Spleen (tissue), 11 donors: ENCODE measurements around the gene ELMO3. TPM values are rescaled to one million over a fixed set of nuclear protein-coding genes. Genes with fewer than 3 reads are reported as not detected.

ENCODE experiments used
- DNase-seq: peaks from one replicate; pipeline ENCODE4 v3.0.0-alpha.2; 2020
- H3K27ac ChIP-seq, 8 donors: fragments of 200-600 bp; sonication (generic) in 7 of 8; 1 replicate in 4 of 8; 2 replicates in 4 of 8; pipeline versions ENCODE4 v1.5.0 to v1.8.0; 2016 to 2021; ENCODE audit warnings: inconsistent platforms in 4 of 8, mild to moderate bottlenecking in 4 of 8, moderate library complexity in 1 of 8
- H3K27me3 ChIP-seq, 7 donors: fragments of 200-600 bp; sonication (generic) in 6 of 7; replicated peaks in 1 of 7; 1 replicate in 4 of 7; 2 replicates in 3 of 7; pipeline versions ENCODE4 v1.5.0 to v1.8.0; 2016 to 2021; ENCODE audit warnings: inconsistent platforms in 3 of 7, mild to moderate bottlenecking in 1 of 7
- H3K36me3 ChIP-seq, 6 donors: fragments of 200-600 bp; sonication (generic) in 5 of 6; 1 replicate in 4 of 6; 2 replicates in 2 of 6; pipeline versions ENCODE4 v1.5.0 to v1.8.0; 2016 to 2021; ENCODE audit warnings: inconsistent platforms in 2 of 6
- H3K4me1 ChIP-seq, 6 donors: fragments of 200-600 bp; sonication (generic) in 5 of 6; 1 replicate in 3 of 6; 2 replicates in 3 of 6; pipeline versions ENCODE4 v1.5.0 to v1.8.0; 2016 to 2021; ENCODE audit warnings: inconsistent platforms in 3 of 6
- H3K4me3 ChIP-seq, 8 donors: fragments of 200-600 bp; sonication (generic) in 7 of 8; 1 replicate in 4 of 8; 2 replicates in 4 of 8; pipeline versions ENCODE4 v1.5.0 to v1.8.0; 2016 to 2021; ENCODE audit warnings: inconsistent platforms in 4 of 8, mild to moderate bottlenecking in 4 of 8, moderate library complexity in 2 of 8
- H3K9me3 ChIP-seq, 8 donors: fragments of 200-600 bp; sonication (generic) in 7 of 8; 1 replicate in 4 of 8; 2 replicates in 4 of 8; pipeline versions ENCODE4 v1.5.0 to v1.8.0; 2016 to 2021; ENCODE audit warnings: inconsistent platforms in 4 of 8
- CTCF ChIP-seq, 11 experiments: fragments of 200-600 bp in 7 of 11; fragments of 450-650 bp in 4 of 11; sonication (generic) in 4 of 11; IDR thresholded peaks in 8 of 11; conservative IDR thresholded peaks in 3 of 11; 1 replicate in 7 of 11; 2 replicates in 4 of 11; pipeline versions ENCODE4 v1.4.0 to v1.8.0; 2016 to 2021; ENCODE audit warnings: antibody characterized with exemption in 11 of 11, inconsistent platforms in 4 of 11, mild to moderate bottlenecking in 1 of 11
- POLR2A ChIP-seq, 3 donors: fragments of 450-650 bp; IDR thresholded peaks; one replicate each; pipeline ENCODE4 v1.5.1; 2017; ENCODE audit warnings: antibody characterized with exemption in 3 of 3, mild to moderate bottlenecking in 1 of 3
- POLR2AphosphoS5 ChIP-seq, 3 donors: sonication (generic); formaldehyde crosslinking; IDR thresholded peaks; one replicate each; pipeline ENCODE4 v1.5.1; 2017; ENCODE audit warnings: antibody characterized with exemption in 3 of 3
- WGBS, 5 donors: extraction: QIAGEN DNeasy Blood & Tissue Kit in 3 of 5; methylation state at CpG; one replicate each; pipeline versions ENCODE4 v1.1.5 to v1.1.7; 2013 to 2018; 5-methylcytosine and 5-hydroxymethylcytosine counted together
- intact Hi-C: fragments of 100-400 bp; cut with DNase I; formaldehyde crosslinking; loops from one replicate; pipeline ENCODE4 v1.15.0; 2023; ENCODE audit warnings: low total_unique reads
- polyA plus RNA-seq, 3 donors: library from polyadenylated mRNA; stranded (reverse); fragments of 200-250 nt; gene quantifications; one replicate each; pipeline ENCODE4 v1.2.1, GENCODE V29; 2013
- total RNA-seq, 7 donors: library from RNA; depleted of rRNA in 3 of 7; stranded (reverse); fragments of >200 nt in 3 of 7; fragmentation: NEBNext Ultra II Directional in 4 of 7; extraction: Animal tissue kit (Norgen Biotek cat#: 25700) in 4 of 7; gene quantifications; one replicate each; pipeline versions ENCODE4 v1.1.0 to v1.2.1, GENCODE V29; 2016 to 2021
- donor health status: healthy with polysubstance abuse.
- donor health status: DM: no; HTN: no; CAD: no; lungs with moderate emphysema.
- donor health status: DM: no; HTN: no; CAD: no.
- donor health status: Bipolar disorder and iron deficiency.
- donor health status: healthy.
- donor health status: DM: no; HTN: no; CAD: no.
- donor health status: DM: yes; HTN: yes; CAD: no.

The ELMO3 gene
- total and polyA plus RNA-seq, 10 donors = 2.8 to 8.7 (median 4.0) TPM

- TF ChIP-seq POLR2AphosphoS5 (IDR thresholded peaks at IDR 0.05) (no peak), CTCF (IDR thresholded peaks at IDR 0.05 in 8 of 11, conservative IDR thresholded peaks at IDR 0.05 in 3 of 11) (no peak), POLR2A (IDR thresholded peaks at IDR 0.05) (no peak)
- Histone ChIP-seq H3K4me3 (peak overlapping the region in 7 of 8 donors; percentile 36 to 71 (median 43)), H3K9me3 (no peaks in the 10 kb centered on the region), H3K27me3 (peaks cover 0 to 95% (median 23%) of the 10 kb centered on the region in 7 donors), H3K36me3 (no peaks in the 10 kb centered on the region), H3K27ac (peak overlapping the region in 7 of 8 donors; percentile 36 to 88 (median 82)), H3K4me1 (peaks cover 22 to 70% (median 53%) of the 10 kb centered on the region in 6 donors)
- intact Hi-C loops = no loop called here
- no peak for DNase-seq
- 30 to 52% (median 36%) methylated on average over 20 to 31 of the region's 31 CpGs for WGBS, 5 donors
Measured at GRCh38 chr16:67174706-67175231, 24.2 kb upstream of the ELMO3 start.

- DNase-seq = no peak
- H3K9me3 ChIP-seq = no peaks in the 10 kb centered on the region
- WGBS, 5 donors = 91 to 95% (median 94%) methylated on average over 4 to 12 of the region's 12 CpGs
- no peak overlapping the region for H3K27ac ChIP-seq
- no peak for TF ChIP-seq CTCF (IDR thresholded peaks at IDR 0.05 in 8 of 11, conservative IDR thresholded peaks at IDR 0.05 in 3 of 11)
- TF ChIP-seq POLR2AphosphoS5 (IDR thresholded peaks at IDR 0.05) = no peak
- no peak for TF ChIP-seq POLR2A (IDR thresholded peaks at IDR 0.05)
- H3K4me3 ChIP-seq = no peak overlapping the region
- H3K36me3 ChIP-seq = no peaks in the 10 kb centered on the region
- intact Hi-C loops = no loop called here
- peaks cover 0 to 76% (median 11%) of the 10 kb centered on the region in 7 donors for H3K27me3 ChIP-seq
- peaks cover 19 to 51% (median 39%) of the 10 kb centered on the region in 6 donors for H3K4me1 ChIP-seq
Measured at GRCh38 chr16:67176662-67177061, 22.3 kb upstream of the ELMO3 start.

- Histone ChIP-seq H3K4me1 (peaks cover 23 to 53% (median 41%) of the 10 kb centered on the region in 6 donors), H3K9me3 (no peaks in the 10 kb centered on the region), H3K27ac (peak overlapping the region in 4 of 8 donors; percentile 4 to 54 (median 30)), H3K36me3 (no peaks in the 10 kb centered on the region), H3K4me3 (peak overlapping the region; percentile 23 to 70 (median 36)), H3K27me3 (peaks cover 0 to 62% (median 11%) of the 10 kb centered on the region in 7 donors)
- peak; percentile 89 for DNase-seq
- 5 to 10% (median 6%) methylated on average over 33 to 73 of the region's 73 CpGs for WGBS, 5 donors
- TF ChIP-seq POLR2AphosphoS5 (IDR thresholded peaks at IDR 0.05) = peak; percentile 49 to 72 (median 68)
- peak in 3 of 11 experiments; percentile 9 to 43 (median 23) for TF ChIP-seq CTCF (IDR thresholded peaks at IDR 0.05 in 8 of 11, conservative IDR thresholded peaks at IDR 0.05 in 3 of 11)
- TF ChIP-seq POLR2A (IDR thresholded peaks at IDR 0.05) = no peak
- intact Hi-C loops = no loop called here
Measured at GRCh38 chr16:67177743-67178699, 20.9 kb upstream of the ELMO3 start.
